Embryonic facial prominence (tissue), 1 donor: ENCODE measurements around the gene ARHGAP9.
"Not testable (repeated sequence)": the region's sequence is repeated elsewhere in the genome, so short reads cannot be mapped to it uniquely, and the experiment has no call there.

Experiments
- DNase-seq: peaks from one replicate; pipeline ENCODE4 v3.0.0-alpha.2; 2016; ENCODE audit errors: extremely low spot score

Gene ARHGAP9

DNA sequence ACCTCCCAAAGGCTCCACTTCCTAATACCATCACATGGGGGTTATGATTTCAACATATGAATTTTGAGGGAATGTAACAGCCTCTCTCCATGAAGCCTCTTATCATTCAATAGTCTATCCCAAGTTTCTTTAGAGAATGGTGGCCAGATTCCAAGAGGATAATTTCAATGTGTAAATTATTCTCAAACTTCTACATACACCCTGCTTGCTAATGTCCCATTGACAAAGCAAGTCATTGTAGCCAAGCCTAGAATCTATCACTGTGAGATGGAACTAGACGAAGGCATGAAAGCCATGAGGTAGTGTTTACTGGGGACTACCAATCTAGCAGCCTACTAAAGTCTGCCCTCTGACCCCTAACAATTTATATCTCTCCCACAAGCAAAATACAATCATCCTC is 41.3 kb downstream of the ARHGAP9 start:
- DNase-seq: no peak

DNA sequence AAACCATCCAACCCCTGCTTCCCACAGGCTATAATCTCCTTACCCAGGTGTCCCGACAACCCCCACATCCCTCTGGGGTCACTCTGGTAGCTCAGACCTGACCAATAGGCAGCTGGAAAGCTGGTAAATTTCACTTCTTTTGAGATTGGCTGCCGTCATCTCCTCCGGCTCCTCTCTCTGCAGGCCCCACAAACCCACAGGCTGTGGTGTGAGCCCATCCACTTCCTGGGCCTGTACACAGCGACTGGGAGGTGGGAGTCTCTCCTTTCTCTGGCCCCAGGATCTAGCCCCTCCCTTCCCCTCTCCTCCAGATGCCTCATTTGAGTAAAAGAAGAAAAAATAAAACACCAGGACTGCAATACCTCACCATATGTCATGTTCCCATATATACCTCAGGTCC is 44.4 kb downstream of the ARHGAP9 start:
- no peak for DNase-seq

DNA sequence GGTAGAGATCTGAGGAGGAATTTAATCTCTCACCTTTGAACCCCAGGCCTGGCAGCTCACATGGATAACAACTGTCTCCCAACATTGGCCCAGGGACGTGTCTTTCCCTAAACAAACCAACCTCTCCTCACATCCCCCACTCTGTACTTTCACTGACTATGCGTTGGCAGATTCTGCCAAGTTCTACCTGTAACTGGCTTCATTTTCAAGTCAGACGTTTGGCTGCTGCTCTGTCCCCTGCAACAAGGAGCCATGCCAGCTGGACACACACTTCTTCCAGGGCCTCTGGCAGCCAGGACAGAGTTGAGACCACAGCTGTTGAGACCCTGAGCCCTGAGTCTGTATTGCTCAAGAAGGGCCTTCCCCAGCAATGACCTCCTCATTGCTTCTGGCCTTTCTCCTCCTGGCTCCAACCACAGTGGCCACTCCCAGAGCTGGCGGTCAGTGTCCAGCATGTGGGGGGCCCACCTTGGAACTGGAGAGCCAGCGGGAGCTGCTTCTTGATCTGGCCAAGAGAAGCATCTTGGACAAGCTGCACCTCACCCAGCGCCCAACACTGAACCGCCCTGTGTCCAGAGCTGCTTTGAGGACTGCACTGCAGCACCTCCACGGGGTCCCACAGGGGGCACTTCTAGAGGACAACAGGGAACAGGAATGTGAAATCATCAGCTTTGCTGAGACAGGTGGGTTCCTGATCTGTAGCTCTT is 45.0 kb downstream of the ARHGAP9 start, which contains the start of gene INHBC:
INHBC (plus strand) TSS at position 268 of the 707 bp plus-strand sequence; CDS start at position 371, 103 bp downstream.
- no peak for DNase-seq

GRCh38 chr12:57433370-57433769 is 46.3 kb downstream of the ARHGAP9 start:
- no peak for DNase-seq

GRCh38 chr12:57431654-57432188 is 47.9 kb downstream of the ARHGAP9 start:
- DNase-seq: no peak

DNA sequence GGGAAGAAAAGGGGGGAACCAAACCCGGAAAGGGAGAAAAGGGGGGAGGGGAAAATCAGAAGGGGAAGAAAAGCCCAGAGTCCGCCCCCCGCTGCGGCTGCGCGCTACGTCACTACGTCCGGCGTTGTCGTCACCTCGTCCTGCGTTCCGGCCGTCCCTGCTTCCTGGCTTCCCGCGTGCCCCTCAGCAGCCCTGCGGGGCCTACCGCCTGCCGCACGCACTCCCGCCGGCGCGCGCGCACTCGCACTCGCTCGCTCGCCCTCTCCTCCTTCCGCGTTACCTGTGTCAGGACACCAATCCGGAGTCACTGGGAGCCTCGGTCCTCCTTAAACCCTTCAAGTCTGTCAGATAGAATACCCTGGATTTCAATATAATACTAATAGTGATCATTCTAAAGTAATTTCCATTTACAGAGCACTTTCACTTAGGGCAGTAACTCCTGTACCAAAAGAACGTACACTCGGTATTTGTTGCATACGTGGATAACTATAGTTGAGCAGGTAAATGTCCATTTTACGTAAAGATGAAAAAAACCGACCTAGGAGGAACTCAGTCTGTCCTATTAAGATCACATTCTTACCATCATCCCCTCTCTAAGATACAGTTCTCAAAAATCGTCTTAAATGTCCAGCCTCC is 48.6 kb downstream of the ARHGAP9 start, which contains the start of gene R3HDM2:
R3HDM2 (minus strand) TSS at position 113 of the 636 bp plus-strand sequence. CDS start 120,615 bp downstream, outside the sequence.
- DNase-seq: peak; percentile 95

GRCh38 chr12:57430112-57430930 is 49.3 kb downstream of the ARHGAP9 start:
- no peak for DNase-seq

GRCh38 chr12:57429473-57430111 is 50.1 kb downstream of the ARHGAP9 start:
- no peak for DNase-seq

GRCh38 chr12:57428965-57429364 is 50.7 kb downstream of the ARHGAP9 start:
- DNase-seq: no peak

- DNase-seq: not testable (repeated sequence)
Observed at GRCh38 chr12:57426948-57427347, 52.7 kb downstream of the ARHGAP9 start.
